ENCODE results near the gene COMMD7.

Gene COMMD7

DNA sequence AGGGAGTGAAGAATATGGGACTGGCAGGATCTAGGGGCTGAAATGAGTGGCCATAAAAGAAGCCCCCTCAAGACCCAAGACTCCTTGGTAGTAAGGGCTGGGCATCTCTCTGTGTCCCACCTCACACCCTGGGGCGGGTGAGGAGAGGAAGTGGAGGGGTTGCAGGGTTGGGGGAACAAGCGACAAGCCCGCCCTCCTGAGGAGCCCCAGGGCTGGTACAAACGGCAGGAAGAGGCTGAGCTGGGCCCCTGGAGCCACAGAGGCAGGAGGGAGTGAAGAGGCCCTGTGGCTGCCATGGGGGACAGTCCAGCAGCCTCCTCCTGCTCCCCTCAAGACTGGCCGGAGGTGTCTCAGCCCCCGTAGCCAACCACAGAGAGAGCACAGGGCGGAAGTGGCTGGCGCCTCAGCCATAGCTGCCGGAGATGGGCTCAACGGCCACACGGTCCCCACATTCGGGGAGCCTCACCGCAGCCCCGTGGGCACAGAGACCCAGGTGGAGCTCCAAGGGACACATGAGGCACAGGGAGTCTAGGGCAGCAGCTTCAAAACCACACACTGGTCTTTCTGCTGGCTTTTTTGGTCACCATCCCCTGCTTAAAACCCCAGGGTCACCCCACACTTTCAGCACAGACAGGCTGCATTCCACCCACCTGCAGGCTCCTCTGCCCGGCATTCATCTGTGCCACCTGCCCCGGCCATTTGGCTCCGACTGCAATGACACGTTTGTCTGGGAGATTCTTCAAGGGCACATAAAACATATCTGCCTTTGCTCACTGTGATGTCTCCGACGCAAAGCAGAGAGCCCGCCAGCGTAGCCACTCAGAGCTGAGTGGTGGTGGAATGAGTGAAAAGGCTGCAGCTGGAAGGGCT, 70.0 kb downstream of the COMMD7 start:
- FAIRE-seq = no peak

DNA sequence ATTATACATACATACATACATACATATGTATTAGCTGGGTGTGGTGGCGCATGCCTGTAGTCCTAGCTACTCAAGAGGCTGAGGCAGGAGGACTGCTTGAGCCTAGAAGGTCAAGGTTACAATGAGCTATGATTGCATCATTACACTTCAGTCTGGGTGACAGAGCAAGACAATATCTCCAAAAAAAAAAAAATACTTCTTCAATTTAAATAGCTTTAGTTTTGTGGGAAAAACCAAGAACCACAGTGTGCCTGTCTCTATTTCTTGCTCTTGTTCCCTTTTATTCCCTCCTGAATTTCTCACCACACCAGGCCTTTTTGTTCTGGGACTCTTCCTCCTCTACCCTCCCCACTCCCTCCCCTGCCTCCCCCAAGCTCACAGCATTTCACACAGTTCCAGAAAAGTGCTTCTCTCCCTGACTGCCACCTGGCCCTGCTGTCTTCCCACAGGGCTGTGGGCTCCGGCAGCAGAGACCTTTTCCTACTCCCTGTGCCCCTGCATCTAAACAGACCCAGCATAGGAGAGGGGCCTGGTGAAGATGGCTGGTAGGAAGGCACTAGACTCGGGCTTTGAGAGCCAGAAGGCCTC, 70.8 kb downstream of the COMMD7 start:
- no peak for FAIRE-seq

- no peak for FAIRE-seq
Observed at GRCh38 chr20:32670773-32671455, 72.4 kb downstream of the COMMD7 start.

DNA sequence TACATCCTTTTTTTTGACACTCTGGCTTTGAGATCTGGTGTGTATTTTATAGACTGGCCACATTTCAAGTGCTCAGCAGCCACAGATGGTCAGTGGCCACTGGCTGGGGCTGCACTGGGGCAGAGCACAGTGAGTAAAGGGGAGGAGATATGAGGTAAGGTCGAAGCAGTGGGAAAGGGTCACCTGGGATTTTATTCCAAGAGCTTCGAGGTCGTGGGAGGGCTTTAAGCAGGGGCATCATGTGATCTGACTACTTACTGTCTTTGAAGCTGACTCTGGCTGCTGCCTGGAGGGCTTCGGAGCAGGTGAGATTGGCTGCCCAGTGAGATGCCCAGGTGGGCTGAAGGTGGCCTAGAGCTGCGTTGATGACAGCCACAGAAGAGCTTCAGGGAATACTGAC, 76.2 kb downstream of the COMMD7 start:
- no peak for FAIRE-seq

DNA sequence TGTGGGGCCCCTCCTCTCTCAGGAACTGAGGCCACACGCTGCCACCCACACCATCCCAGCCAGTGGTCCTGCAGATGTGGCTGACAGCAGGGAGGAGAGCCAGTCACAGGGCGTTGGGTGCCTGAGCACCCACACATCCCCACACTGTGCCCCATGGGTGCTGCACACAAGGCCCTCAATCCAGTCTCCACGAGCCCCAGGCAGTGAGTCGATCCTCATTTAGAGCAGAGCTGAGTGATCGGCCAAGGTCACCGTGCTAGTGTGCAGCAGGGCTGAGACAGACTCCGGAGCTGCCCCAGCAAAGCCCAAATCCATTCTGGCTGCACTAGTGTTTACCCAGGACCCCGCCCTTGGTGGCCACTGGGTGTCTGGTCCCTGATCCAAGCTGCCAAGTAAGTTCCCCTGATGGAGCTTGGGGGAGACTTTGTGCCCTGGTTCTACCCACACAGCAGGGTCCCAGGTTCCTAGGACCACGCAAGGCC, 78.5 kb downstream of the COMMD7 start:
- FAIRE-seq = no peak

DNA sequence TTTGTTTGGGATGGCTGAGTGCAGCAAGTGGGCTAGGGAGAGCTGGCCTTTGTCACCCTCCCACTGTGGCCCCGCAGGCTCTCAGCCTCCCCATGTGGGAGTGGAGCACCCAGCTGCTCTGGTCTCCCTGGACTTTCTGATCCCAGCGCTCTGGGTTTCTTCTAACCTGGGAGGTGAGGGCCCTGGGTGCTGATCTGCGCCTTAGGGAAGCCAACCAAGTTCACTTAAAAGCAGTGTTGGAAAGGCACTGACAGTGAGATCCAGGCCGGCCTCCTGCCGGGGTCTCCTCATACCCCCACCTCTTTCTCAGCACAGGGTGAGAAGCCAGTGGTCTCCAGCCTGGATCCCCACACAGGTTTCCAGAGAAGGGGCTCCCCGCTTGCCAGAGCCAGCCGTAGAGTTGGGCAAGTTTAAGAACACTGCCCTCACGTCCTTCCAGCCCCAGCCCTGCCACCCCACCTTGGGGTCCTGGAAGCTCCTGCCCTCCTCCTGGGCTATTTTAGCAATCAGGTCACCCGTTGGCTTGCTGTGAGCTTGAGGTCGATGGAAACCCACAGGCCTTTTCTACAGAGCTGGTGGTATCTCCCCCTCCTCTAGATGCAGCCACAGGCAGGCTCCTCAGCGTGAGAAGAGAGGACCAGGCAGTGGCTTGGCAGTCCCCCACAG, 79.1 kb downstream of the COMMD7 start:
- FAIRE-seq = no peak

DNA sequence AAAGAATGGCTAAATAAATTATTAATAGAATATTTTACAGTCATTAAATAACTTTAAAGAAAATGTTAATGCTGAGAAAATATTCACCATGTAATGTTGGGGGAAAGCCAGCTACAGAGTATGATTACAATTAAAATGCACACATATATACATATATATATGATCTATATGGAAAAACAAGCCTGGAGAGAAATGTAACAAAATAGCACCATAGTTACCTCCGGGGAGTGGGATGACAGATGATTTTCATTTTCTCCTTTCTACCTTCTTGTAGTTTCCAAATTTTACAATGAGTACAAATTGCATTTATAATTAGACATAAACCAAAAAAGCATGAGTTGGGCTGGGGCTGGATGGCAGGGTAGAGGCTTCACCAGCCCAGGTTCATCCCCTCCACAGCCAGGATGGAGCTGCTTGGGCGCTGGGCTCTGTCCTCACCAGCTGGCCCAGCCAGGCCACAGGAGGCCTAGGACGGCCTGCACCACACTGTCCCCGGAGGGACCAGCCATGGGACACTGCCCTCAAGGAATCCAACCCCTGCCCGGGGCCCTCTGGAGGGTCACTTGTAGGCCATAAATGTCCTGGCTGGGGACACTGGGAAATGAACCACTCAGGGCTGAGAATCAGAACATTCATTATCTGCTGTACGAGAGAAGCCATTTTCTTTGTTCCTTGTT, 79.8 kb downstream of the COMMD7 start:
- no peak for FAIRE-seq

GRCh38 chr20:32661820-32662528, 81.3 kb downstream of the COMMD7 start:
- no peak for FAIRE-seq

GRCh38 chr20:32660661-32661060, 82.6 kb downstream of the COMMD7 start:
- no peak for FAIRE-seq

- FAIRE-seq = no peak
Observed at GRCh38 chr20:32656827-32657226, 86.4 kb downstream of the COMMD7 start.

- FAIRE-seq = no peak
Observed at GRCh38 chr20:32655903-32656512, 87.3 kb downstream of the COMMD7 start.

GRCh38 chr20:32652739-32653526, 90.3 kb downstream of the COMMD7 start:
- no peak for FAIRE-seq

Measured in TTC549 (cell line).